Kidney (tissue), 14 donors: Measurements from ENCODE around the gene DOCK10. TPM values are rescaled to one million over a fixed set of nuclear protein-coding genes. Genes with fewer than 3 reads are reported as not detected.

Source experiments
- DNase-seq, 5 donors: peaks; one replicate each; pipeline ENCODE4 v3.0.0-alpha.2; 2013 to 2020
- FAIRE-seq: peaks from 2 replicates; lab custom pipeline; 2012; peaks lifted over from hg19 to GRCh38; lab: Jason Lieb, UNC
- H3K27ac ChIP-seq, 2 donors: one replicate each; pipeline ENCODE4 v1.7.0; 2013; ENCODE audit warnings: low read depth in 2 of 2, low read length in 2 of 2, inconsistent platforms in 1 of 2
- H3K27me3 ChIP-seq: one replicate; pipeline ENCODE4 v1.7.1; 2013; ENCODE audit warnings: low read length, inconsistent platforms; ENCODE audit not compliant: control insufficient read depth, insufficient read depth
- H3K36me3 ChIP-seq, 3 donors: one replicate each; pipeline versions ENCODE4 v1.7.0 to v1.7.1; 2013; ENCODE audit warnings: low read length in 3 of 3, control low read depth in 1 of 3, inconsistent platforms in 1 of 3; ENCODE audit not compliant: insufficient read depth in 3 of 3, control insufficient read depth in 2 of 3
- H3K4me1 ChIP-seq, 3 donors: one replicate each; pipeline versions ENCODE4 v1.7.0 to v1.7.1; 2013; ENCODE audit warnings: low read length in 3 of 3, inconsistent platforms in 1 of 3, low read depth in 1 of 3; ENCODE audit not compliant: control insufficient read depth in 2 of 3, insufficient read depth in 2 of 3
- H3K4me3 ChIP-seq, 3 donors: one replicate each; pipeline versions ENCODE4 v1.7.0 to v1.8.1; 2013; ENCODE audit warnings: low read length in 3 of 3, control low read depth in 1 of 3, inconsistent platforms in 1 of 3
- H3K9ac ChIP-seq, 3 donors: one replicate each; pipeline versions ENCODE4 v1.7.0 to v1.7.1; 2013; ENCODE audit warnings: low read length in 3 of 3, control low read depth in 1 of 3, inconsistent platforms in 1 of 3
- H3K9me3 ChIP-seq, 3 donors: one replicate each; pipeline versions ENCODE4 v1.7.0 to v1.7.1; 2013; ENCODE audit warnings: low read length in 3 of 3, control low read depth in 1 of 3, inconsistent platforms in 1 of 3; ENCODE audit not compliant: control insufficient read depth in 2 of 3, insufficient read depth in 1 of 3
- intact Hi-C: fragments of 100-400 bp; cut with DNase I; formaldehyde crosslinking; loops from one replicate; pipeline ENCODE4 v1.11.1; 2022
- polyA plus RNA-seq: library from polyadenylated mRNA; stranded (reverse); fragments of 350-450 nt; fragmentation: Illumina TruSeq; extraction: RNeasy Lipid Tissue Mini Kit (QIAGEN cat#74804); gene quantifications from one replicate; pipeline ENCODE4 v1.2.3, GENCODE V29; 2014; ENCODE audit warnings: low read depth, low replicate concordance; ENCODE audit not compliant: insufficient read depth
- total RNA-seq: library from RNA; stranded (reverse); fragmentation: NEBNext Ultra II Directional; extraction: Animal tissue kit (Norgen Biotek cat#: 25700); gene quantifications from one replicate; pipeline ENCODE4 v1.2.1, GENCODE V29; 2021
- TF ChIP-seq, protein P1 (sequence below): IDR thresholded peaks from 3 replicates; pipeline ENCODE4 v1.5.1; 2012; ENCODE audit warnings: mild to moderate bottlenecking, moderate library complexity, borderline replicate concordance; ENCODE audit not compliant: insufficient read depth; ENCODE audit errors: extremely low read depth
- donor health status: control.
- donor health status: control.
- donor health status: control.
- donor health status: control.
- donor health status: control.
- donor health status: DM: yes; HTN: yes; CAD: no.
- donor health status: Normal renal cell carcinoma (clear cell type).

Gene DOCK10
- total and polyA plus RNA-seq, 2 donors from 2014 or later: 2.1 to 33.8 TPM

DNA sequence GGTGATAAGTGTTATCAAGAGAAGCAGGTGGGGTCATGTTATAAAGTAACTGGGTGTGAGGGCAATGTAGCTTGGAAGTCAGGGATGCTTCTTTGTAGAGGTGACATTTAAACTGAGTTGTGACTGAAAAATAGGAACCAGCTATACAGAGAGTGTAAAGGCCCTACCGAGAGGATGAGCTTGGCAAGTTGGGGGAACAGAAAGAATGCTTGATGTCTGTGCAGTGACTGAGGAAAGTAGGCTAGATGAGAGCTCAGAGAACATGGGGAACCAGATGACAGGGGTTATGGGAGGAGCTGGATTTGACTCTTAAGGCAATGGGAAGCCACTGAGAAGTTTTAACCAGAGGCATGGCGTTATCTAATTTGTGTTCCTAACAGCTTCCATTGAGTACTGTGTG, 115.3 kb downstream of the DOCK10 start:
- H3K27me3 ChIP-seq: no peaks in the 10 kb centered on the region

DNA sequence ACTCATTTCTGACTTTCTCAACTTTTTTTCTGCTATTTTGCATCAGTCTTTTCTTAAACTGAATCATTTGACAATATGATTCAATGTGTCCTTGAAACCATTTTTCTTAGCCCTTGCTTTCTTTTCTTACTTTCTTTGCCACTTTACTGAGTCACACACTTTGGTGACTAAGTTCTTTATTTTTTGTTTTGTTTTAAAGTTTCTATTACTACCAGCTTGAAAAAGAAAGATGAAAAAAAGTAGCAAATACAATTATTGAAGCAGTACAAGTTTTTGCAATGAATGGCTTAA, 116.5 kb downstream of the DOCK10 start:
- DNase-seq: no peak
- no peaks in the 10 kb centered on the region for H3K4me1 ChIP-seq
- H3K9ac ChIP-seq: no peak overlapping the region
- intact Hi-C loops: no loop called here
- H3K36me3 ChIP-seq: no peaks in the 10 kb centered on the region
- no peak overlapping the region for H3K4me3 ChIP-seq
- H3K27me3 ChIP-seq: no peaks in the 10 kb centered on the region
- H3K9me3 ChIP-seq: no peaks in the 10 kb centered on the region
- TF ChIP-seq, protein P1, sequence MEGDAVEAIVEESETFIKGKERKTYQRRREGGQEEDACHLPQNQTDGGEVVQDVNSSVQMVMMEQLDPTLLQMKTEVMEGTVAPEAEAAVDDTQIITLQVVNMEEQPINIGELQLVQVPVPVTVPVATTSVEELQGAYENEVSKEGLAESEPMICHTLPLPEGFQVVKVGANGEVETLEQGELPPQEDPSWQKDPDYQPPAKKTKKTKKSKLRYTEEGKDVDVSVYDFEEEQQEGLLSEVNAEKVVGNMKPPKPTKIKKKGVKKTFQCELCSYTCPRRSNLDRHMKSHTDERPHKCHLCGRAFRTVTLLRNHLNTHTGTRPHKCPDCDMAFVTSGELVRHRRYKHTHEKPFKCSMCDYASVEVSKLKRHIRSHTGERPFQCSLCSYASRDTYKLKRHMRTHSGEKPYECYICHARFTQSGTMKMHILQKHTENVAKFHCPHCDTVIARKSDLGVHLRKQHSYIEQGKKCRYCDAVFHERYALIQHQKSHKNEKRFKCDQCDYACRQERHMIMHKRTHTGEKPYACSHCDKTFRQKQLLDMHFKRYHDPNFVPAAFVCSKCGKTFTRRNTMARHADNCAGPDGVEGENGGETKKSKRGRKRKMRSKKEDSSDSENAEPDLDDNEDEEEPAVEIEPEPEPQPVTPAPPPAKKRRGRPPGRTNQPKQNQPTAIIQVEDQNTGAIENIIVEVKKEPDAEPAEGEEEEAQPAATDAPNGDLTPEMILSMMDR: no peak
- H3K27ac ChIP-seq: no peak overlapping the region
- no peak for FAIRE-seq

More for the DNA sequence above, 115.3 kb downstream of the DOCK10 start:
- intact Hi-C loops: no loop called here
- FAIRE-seq (no peak), DNase-seq (no peak)
- no peak overlapping the region for H3K4me3 ChIP-seq
- no peaks in the 10 kb centered on the region for H3K4me1 ChIP-seq
- TF ChIP-seq, protein P1: no peak
- no peaks in the 10 kb centered on the region for H3K9me3 ChIP-seq
- no peak overlapping the region for H3K9ac ChIP-seq
- no peaks in the 10 kb centered on the region for H3K36me3 ChIP-seq
- H3K27ac ChIP-seq: peak overlapping the region in 1 of 2 donors; percentile 28

DNA sequence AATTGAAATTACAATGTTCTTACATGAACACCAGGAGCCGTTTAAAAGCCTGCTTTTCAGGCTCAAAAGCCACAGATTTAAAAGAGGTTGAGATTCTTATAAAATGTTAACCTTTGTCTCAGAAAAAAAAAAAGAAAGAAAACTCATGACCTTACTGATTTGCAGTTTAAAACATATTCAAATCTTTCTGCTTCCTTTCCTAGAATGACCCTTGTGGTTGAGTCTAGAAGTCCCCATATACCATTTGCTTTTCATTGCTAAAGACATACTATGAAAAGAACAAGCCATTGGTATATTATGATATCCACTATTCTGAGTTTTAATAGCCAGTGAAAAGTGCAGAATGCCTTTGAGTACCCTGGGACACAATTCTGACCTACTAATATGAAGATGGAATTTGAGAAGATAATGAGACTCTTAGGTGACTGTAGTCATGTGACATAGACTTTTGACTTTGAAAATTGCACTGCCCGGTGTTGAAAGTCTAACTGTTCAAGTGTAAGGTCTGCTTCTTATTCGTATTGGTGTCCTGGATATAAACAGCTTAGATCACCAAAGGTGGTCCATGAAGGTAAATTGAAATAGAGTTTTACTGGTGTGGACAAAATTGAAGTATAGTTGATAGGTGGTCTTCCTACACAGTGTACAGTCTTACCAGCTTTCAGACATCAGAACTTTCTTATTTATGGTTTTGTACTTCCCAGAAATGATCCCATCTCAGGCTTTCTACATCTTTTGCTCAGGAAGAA, 117.0 kb downstream of the DOCK10 start:
- H3K27me3 ChIP-seq: no peaks in the 10 kb centered on the region
- no peaks in the 10 kb centered on the region for H3K9me3 ChIP-seq
- intact Hi-C loops: no loop called here
- no peaks in the 10 kb centered on the region for H3K4me1 ChIP-seq
- H3K9ac ChIP-seq: no peak overlapping the region
- no peak for FAIRE-seq
- no peak overlapping the region for H3K27ac ChIP-seq
- TF ChIP-seq, protein P1: no peak
- no peaks in the 10 kb centered on the region for H3K36me3 ChIP-seq
- no peak for DNase-seq
- H3K4me3 ChIP-seq: no peak overlapping the region

DNA sequence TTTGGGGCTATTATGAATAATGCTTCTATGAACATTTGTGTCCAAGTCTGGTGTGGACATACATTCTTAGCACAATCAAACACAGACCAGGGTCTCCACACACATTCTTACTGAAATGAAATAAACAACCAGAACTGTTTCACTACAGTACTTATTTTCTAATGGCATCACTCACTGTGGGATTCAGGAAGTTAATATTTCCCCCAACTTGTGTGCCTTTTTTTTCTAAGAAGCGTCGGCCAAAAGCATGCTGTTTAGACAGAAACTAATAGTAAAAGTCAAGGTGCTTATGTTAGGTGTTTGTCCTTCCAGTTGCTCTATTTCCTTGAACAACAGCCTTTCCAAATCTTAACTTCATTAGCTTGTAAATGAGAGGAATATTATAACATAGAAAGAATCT, 117.6 kb downstream of the DOCK10 start:
- DNase-seq (no peak), FAIRE-seq (no peak)
- TF ChIP-seq, protein P1: no peak
- no peaks in the 10 kb centered on the region for H3K36me3 ChIP-seq
- H3K9me3 ChIP-seq: no peaks in the 10 kb centered on the region
- no peak overlapping the region for H3K4me3 ChIP-seq
- no peaks in the 10 kb centered on the region for H3K27me3 ChIP-seq
- intact Hi-C loops: no loop called here
- no peak overlapping the region for H3K27ac ChIP-seq
- H3K9ac ChIP-seq: no peak overlapping the region
- H3K4me1 ChIP-seq: no peaks in the 10 kb centered on the region
